Thyroid gland (tissue), 4 donors: ENCODE data around the gene EBF3. TPM values are rescaled to one million over a fixed set of nuclear protein-coding genes. Genes with fewer than 3 reads are reported as not detected.

Source experiments
- DNase-seq, 2 donors: peaks; one replicate each; pipeline ENCODE4 v3.0.0-alpha.2; 2019
- H3K27ac ChIP-seq, 3 donors: fragments of 200-600 bp; sonication (generic); 1 replicate in 2 of 3; 2 replicates in 1 of 3; pipeline ENCODE4 v1.5.1; 2016 to 2019; ENCODE audit warnings: mild to moderate bottlenecking in 1 of 3, moderate library complexity in 1 of 3
- H3K27me3 ChIP-seq: fragments of 200-600 bp; sonication (generic); one replicate; pipeline ENCODE4 v1.5.1; 2019
- H3K36me3 ChIP-seq, 2 donors: fragments of 200-600 bp; sonication (generic); one replicate each; pipeline ENCODE4 v1.5.1; 2016 to 2019
- H3K4me1 ChIP-seq, 2 donors: fragments of 200-600 bp; sonication (generic); one replicate each; pipeline ENCODE4 v1.5.1; 2017 to 2019
- H3K4me3 ChIP-seq, 3 donors: fragments of 200-600 bp; sonication (generic); replicated peaks in 1 of 3; 1 replicate in 2 of 3; 2 replicates in 1 of 3; pipeline ENCODE4 v1.5.1; 2016; ENCODE audit warnings: mild to moderate bottlenecking in 1 of 3
- H3K9me3 ChIP-seq: fragments of 200-600 bp; sonication (generic); one replicate; pipeline ENCODE4 v1.5.1; 2017
- POLR2A ChIP-seq, 2 donors: fragments of 450-650 bp; IDR thresholded peaks; one replicate each; pipeline ENCODE4 v1.6.1; 2017; ENCODE audit warnings: antibody characterized with exemption in 2 of 2, mild to moderate bottlenecking in 2 of 2, moderate library complexity in 1 of 2
- WGBS, 2 donors: methylation state at CpG; one replicate each; pipeline ENCODE4 v1.1.5; 2017; 5-methylcytosine and 5-hydroxymethylcytosine counted together
- intact Hi-C: fragments of 100-400 bp; cut with DNase I; formaldehyde crosslinking; loops from one replicate; pipeline ENCODE4 v1.15.1; 2023
- total RNA-seq, 4 donors: library from RNA; depleted of rRNA; stranded (reverse); fragments of >200 nt; gene quantifications; one replicate each; pipeline ENCODE4 v1.2.3, GENCODE V29; 2016
- TF ChIP-seq, protein P1 (sequence below), 6 experiments: fragments of 200-600 bp in 3 of 6; fragments of 450-650 bp in 3 of 6; sonication (generic) in 3 of 6; IDR thresholded peaks; one replicate each; pipeline ENCODE4 v1.5.1; 2016 to 2019; ENCODE audit warnings: antibody characterized with exemption in 6 of 6, mild to moderate bottlenecking in 2 of 6, inconsistent platforms in 1 of 6, moderate library complexity in 1 of 6

EBF3 gene
- total RNA-seq, 4 donors from 2014 or later: 6.8 to 12.5 (median 8.8) TPM

DNA sequence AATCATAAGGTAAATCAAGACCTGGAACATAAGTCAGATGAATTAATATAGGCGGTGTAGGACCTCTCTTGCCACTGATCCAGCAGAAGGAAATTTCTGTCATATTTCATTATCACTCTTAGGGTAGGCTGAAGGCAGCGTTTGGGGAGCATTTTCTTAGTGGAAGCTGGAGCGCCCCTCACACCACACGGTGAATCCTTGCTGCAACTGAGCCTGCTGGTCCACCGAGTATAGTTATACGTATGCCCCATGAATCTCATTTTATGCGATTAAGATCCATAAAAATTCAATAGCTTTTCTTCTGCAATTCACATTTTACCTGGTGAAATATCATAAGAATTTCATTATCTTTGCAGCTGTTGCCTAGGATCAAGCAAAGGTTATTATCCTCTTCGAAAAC lies 19.6 kb downstream of the EBF3 start:
- TF ChIP-seq, protein P1, sequence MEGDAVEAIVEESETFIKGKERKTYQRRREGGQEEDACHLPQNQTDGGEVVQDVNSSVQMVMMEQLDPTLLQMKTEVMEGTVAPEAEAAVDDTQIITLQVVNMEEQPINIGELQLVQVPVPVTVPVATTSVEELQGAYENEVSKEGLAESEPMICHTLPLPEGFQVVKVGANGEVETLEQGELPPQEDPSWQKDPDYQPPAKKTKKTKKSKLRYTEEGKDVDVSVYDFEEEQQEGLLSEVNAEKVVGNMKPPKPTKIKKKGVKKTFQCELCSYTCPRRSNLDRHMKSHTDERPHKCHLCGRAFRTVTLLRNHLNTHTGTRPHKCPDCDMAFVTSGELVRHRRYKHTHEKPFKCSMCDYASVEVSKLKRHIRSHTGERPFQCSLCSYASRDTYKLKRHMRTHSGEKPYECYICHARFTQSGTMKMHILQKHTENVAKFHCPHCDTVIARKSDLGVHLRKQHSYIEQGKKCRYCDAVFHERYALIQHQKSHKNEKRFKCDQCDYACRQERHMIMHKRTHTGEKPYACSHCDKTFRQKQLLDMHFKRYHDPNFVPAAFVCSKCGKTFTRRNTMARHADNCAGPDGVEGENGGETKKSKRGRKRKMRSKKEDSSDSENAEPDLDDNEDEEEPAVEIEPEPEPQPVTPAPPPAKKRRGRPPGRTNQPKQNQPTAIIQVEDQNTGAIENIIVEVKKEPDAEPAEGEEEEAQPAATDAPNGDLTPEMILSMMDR (IDR thresholded peaks at IDR 0.05): no peak
- TF ChIP-seq POLR2A (IDR thresholded peaks at IDR 0.05): no peak
- intact Hi-C loops: no loop called here
- Histone ChIP-seq H3K27ac (no peak overlapping the region), H3K27me3 (no peaks in the 10 kb centered on the region), H3K4me3 (no peak overlapping the region), H3K9me3 (no peaks in the 10 kb centered on the region), H3K36me3 (no peaks in the 10 kb centered on the region), H3K4me1 (peaks cover 0 to 18% of the 10 kb centered on the region in 2 donors)
- no peak for DNase-seq
- WGBS, 2 donors: 94% methylated on average over 8 of the region's 8 CpGs

DNA sequence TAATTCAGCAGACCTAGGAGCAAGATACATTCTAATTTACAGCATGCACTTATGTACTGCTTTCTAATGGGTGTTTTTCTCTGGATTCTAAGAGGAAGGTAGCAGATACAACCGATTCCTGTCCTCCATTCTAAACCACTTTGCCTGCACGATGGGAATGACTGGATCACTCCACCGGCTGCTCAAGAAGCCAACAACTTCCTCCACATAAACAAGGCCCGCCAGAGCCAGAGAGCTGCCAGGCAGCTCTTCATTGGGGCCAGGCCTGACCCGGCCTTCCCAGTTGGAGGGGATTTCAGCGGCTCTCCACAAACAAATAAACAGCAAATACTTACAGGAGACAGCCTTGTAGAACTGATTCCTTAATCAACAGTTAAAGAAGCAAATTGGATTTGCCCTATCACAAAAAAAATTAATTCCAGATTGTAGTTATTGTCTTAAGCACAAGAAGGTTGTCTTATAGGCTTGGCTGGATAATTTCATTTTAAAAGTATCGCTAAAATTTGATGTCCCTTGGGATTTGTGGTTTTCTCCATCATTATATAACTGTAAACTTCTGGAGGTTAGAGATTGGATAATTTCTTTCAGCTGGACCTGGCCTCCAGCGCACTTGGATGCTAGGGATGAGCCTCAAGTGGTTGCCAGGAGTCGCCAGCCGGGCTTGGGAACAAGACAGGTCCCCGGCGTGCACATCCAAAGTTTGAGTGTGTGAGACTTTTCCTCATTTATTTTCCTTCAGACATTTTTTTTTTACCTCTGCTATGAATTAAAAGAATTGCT lies 20.9 kb downstream of the EBF3 start:
- DNase-seq: no peak
- Histone ChIP-seq H3K9me3 (no peaks in the 10 kb centered on the region), H3K4me1 (peaks cover 0 to 21% of the 10 kb centered on the region in 2 donors), H3K27me3 (no peaks in the 10 kb centered on the region), H3K36me3 (no peaks in the 10 kb centered on the region), H3K4me3 (no peak overlapping the region), H3K27ac (peak overlapping the region in 1 of 3 donors; percentile 6)
- TF ChIP-seq POLR2A (IDR thresholded peaks at IDR 0.05): no peak
- TF ChIP-seq, protein P1 (IDR thresholded peaks at IDR 0.05): no peak
- intact Hi-C loops: no loop called here
- WGBS, 2 donors: 53 to 61% methylated on average over 12 of the region's 12 CpGs

GRCh38 chr10:129942391-129942790 lies 21.7 kb downstream of the EBF3 start:
- no peak overlapping the region for H3K27ac ChIP-seq
- no peaks in the 10 kb centered on the region for H3K27me3 ChIP-seq
- no peak for DNase-seq
- no peaks in the 10 kb centered on the region for H3K36me3 ChIP-seq
- no peaks in the 10 kb centered on the region for H3K9me3 ChIP-seq
- TF ChIP-seq POLR2A (IDR thresholded peaks at IDR 0.05): no peak
- TF ChIP-seq, protein P1 (IDR thresholded peaks at IDR 0.05): no peak
- peaks cover 0 to 21% of the 10 kb centered on the region in 2 donors for H3K4me1 ChIP-seq
- intact Hi-C loops: no loop called here
- no peak overlapping the region for H3K4me3 ChIP-seq
- 89 to 91% methylated on average over 9 of the region's 9 CpGs for WGBS, 2 donors

DNA sequence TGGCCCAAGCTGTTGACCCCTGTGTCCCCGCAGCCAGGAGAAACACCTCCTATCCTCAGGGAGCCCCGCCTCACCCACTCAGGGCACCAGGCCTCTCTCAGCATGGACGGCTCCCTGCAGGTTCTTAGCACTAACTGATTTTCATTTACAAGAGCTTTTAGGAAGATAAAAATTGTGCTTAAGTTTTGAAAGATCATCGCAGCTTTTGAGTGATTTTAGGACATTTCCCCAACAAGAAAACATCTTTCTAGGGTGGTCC lies 22.1 kb downstream of the EBF3 start:
- no peak overlapping the region for H3K4me3 ChIP-seq
- WGBS, 2 donors: 87 to 100% methylated on average over 4 of the region's 4 CpGs
- H3K27me3 ChIP-seq: no peaks in the 10 kb centered on the region
- intact Hi-C loops: no loop called here
- no peaks in the 10 kb centered on the region for H3K36me3 ChIP-seq
- DNase-seq: no peak
- TF ChIP-seq, protein P1 (IDR thresholded peaks at IDR 0.05): no peak
- TF ChIP-seq POLR2A (IDR thresholded peaks at IDR 0.05): no peak
- peaks cover 0 to 19% of the 10 kb centered on the region in 2 donors for H3K4me1 ChIP-seq
- no peaks in the 10 kb centered on the region for H3K9me3 ChIP-seq
- no peak overlapping the region for H3K27ac ChIP-seq

DNA sequence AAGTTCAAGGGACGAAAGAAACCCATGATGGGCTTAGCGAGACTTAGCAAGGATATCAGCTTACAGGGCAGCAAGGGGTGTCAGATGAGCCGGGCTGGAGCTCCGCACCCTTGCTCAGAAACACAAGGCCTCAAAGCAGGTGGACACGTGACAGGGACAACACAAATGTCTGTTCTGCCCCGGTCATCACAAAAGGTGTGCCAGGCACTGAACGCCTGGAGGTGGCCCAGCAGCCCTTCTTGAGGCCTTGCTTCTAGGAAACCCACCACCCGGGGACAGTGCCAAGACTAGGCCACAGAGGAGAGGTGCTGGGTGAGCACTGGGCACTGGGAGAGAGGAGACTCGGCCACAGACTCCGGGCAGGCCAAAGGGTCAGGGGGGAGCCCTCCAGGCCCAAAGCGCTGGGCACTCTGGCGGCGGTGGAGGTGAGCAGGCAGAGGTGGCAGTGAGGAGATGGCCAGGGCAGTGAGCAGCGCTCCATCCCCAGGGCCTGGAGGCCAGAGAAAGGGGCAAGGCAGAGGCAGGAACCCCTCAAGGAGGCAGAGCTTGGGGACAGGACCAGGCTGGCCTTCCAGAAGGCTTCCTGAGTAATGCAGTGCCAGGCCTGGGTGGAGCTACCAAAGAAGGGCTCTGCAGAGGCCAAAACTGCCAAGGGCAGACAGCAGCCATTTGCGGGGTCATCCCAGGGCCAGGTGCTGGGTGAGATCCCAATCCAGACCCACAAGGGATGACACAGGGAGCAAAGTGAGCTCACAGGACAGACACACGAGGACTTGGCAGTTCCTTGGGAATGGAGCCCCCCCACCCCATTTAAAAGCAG lies 22.7 kb downstream of the EBF3 start:
- Histone ChIP-seq H3K27me3 (no peaks in the 10 kb centered on the region), H3K4me3 (no peak overlapping the region), H3K27ac (no peak overlapping the region), H3K4me1 (peaks cover 0 to 15% of the 10 kb centered on the region in 2 donors), H3K36me3 (no peaks in the 10 kb centered on the region), H3K9me3 (no peaks in the 10 kb centered on the region)
- no peak for TF ChIP-seq POLR2A (IDR thresholded peaks at IDR 0.05)
- TF ChIP-seq, protein P1 (IDR thresholded peaks at IDR 0.05): no peak
- 87 to 97% methylated on average over 12 to 14 of the region's 16 CpGs for WGBS, 2 donors
- no peak for DNase-seq
- intact Hi-C loops: no loop called here
